Measurements from ENCODE around the gene ATOSA. TPM values are rescaled to one million over a fixed set of nuclear protein-coding genes. Genes with fewer than 3 reads are reported as not detected.

The ATOSA gene
- total RNA-seq, 1 donor from 2014 or later: 96.8 TPM

DNA sequence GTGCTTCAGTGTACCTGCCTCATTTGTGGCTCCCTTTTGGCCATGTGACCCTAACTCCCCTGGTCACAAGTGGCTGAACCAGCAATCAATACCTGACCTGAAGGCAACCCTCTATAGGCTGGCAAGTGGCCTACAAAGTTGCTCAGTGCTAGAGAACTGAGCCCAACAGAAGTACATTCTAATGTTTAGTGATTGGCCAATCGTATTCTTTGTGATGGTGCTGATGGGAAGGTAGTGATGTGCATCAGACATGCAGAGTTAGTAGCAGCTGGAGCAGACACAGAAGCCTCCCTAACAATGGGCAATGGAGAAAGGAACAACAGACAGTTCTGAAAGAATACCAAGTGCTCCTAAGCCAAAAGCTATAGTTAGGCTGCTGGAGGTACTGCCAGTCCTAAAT lies 10.4 kb upstream of the ATOSA start:
- no peak overlapping the region for H3K4me3 Mint-ChIP-seq
- intact Hi-C loops (cut with micrococcal nuclease): no loop called here
- H3K27ac Mint-ChIP-seq: no peak overlapping the region
- TF ChIP-seq, protein P1, sequence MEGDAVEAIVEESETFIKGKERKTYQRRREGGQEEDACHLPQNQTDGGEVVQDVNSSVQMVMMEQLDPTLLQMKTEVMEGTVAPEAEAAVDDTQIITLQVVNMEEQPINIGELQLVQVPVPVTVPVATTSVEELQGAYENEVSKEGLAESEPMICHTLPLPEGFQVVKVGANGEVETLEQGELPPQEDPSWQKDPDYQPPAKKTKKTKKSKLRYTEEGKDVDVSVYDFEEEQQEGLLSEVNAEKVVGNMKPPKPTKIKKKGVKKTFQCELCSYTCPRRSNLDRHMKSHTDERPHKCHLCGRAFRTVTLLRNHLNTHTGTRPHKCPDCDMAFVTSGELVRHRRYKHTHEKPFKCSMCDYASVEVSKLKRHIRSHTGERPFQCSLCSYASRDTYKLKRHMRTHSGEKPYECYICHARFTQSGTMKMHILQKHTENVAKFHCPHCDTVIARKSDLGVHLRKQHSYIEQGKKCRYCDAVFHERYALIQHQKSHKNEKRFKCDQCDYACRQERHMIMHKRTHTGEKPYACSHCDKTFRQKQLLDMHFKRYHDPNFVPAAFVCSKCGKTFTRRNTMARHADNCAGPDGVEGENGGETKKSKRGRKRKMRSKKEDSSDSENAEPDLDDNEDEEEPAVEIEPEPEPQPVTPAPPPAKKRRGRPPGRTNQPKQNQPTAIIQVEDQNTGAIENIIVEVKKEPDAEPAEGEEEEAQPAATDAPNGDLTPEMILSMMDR (IDR thresholded peaks at IDR 0.05): no peak
- ChIA-PET POLR2A (interaction anchor here (1.3 kb wide), 1 partner anchor 9 kb away, joined by 4 read pairs; no protein-coding TSS in a partner anchor), CTCF (no interaction called here)
- DNase-seq (no peak), ATAC-seq (ENCODE audit: low read depth) (no peak)
- no peaks in the 10 kb centered on the region for H3K9me3 Mint-ChIP-seq
- H3K36me3 Mint-ChIP-seq (ENCODE audit: low read depth): peaks cover 20% of the 10 kb centered on the region
- H3K27me3 Mint-ChIP-seq: no peaks in the 10 kb centered on the region
- H3K4me1 Mint-ChIP-seq: peaks cover 23% of the 10 kb centered on the region

GRCh38 chr15:52683580-52683979 lies 4.4 kb upstream of the ATOSA start:
- Mint-ChIP-seq H3K9me3 (no peaks in the 10 kb centered on the region), H3K4me3 (peak overlapping the region; percentile 77), H3K27me3 (no peaks in the 10 kb centered on the region), H3K4me1 (peaks cover 72% of the 10 kb centered on the region), H3K36me3 (ENCODE audit: low read depth) (peaks cover 14% of the 10 kb centered on the region), H3K27ac (peak overlapping the region; percentile 98)
- ChIA-PET POLR2A (interaction anchor here (0.5 to 3.5 kb wide), 8 partner anchors 9 to 504 kb away, joined by 3 to 22 read pairs (median 4); no protein-coding TSS in a partner anchor), CTCF (interaction anchor here (0.8 to 1.5 kb wide), 4 partner anchors 26 to 429 kb away, joined by 3 to 4 read pairs (median 4); no protein-coding TSS in a partner anchor)
- TF ChIP-seq, protein P1 (IDR thresholded peaks at IDR 0.05): no peak
- intact Hi-C loops (cut with micrococcal nuclease): loop anchor here (1.0 to 5.0 kb wide), 4 partner anchors 26 to 951 kb away; no protein-coding TSS in a partner anchor
- no peak for DNase-seq
- ATAC-seq (ENCODE audit: low read depth): peak; percentile 52

DNA sequence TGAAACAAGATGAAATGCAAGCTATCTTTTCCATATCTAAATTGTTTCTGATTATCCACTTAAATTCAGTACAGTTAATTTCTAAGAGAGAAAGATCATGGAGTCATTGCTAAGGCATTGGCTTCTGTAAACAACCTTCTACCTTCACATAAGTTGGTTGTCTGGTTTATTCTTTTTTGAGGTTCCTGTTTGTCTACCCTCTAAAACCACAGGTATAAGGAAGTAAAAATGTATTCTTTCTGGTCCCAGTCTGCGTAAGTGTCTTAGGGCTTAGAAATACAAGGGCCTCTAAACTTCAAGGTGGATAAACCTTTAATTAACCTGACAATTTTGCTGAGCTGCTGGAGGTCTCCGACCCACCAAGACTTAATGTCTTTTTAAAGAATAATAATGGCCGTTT lies 3.6 kb upstream of the ATOSA start:
- peaks cover 76% of the 10 kb centered on the region for H3K4me1 Mint-ChIP-seq
- ChIA-PET CTCF (interaction anchor here (0.8 to 1.5 kb wide), 2 partner anchors 27 to 47 kb away, joined by 4 read pairs; no protein-coding TSS in a partner anchor), POLR2A (interaction anchor here (0.5 to 3.5 kb wide), 8 partner anchors 9 to 504 kb away, joined by 3 to 22 read pairs (median 4); no protein-coding TSS in a partner anchor)
- peak overlapping the region; percentile 98 for H3K27ac Mint-ChIP-seq
- no peaks in the 10 kb centered on the region for H3K9me3 Mint-ChIP-seq
- DNase-seq (no peak), ATAC-seq (ENCODE audit: low read depth) (peak; percentile 9)
- intact Hi-C loops (cut with micrococcal nuclease): loop anchor here (1.0 to 5.0 kb wide), 4 partner anchors 27 to 950 kb away; no protein-coding TSS in a partner anchor
- H3K27me3 Mint-ChIP-seq: no peaks in the 10 kb centered on the region
- H3K36me3 Mint-ChIP-seq (ENCODE audit: low read depth): peaks cover 16% of the 10 kb centered on the region
- H3K4me3 Mint-ChIP-seq: peak overlapping the region; percentile 64
- TF ChIP-seq, protein P1 (IDR thresholded peaks at IDR 0.05): no peak

DNA sequence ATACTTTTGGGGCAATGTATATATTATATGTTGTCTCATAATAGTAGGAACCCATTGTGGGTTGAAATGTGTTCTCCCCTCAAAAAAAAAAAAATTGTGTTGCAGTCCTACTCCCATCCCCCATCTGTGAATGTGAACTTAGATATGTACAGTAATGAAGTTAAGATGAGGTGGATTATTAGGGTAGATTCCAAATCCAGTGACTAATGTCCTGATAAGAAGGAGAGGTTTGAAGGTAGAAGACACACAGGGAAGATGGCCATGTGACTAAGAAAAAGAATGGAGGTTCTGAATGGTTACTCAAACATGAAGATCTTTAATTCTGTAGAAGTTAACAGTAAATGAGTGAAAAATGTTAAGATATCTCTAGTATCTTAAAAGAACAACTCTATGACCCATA lies 3.0 kb upstream of the ATOSA start:
- ATAC-seq (ENCODE audit: low read depth) (no peak), DNase-seq (no peak)
- intact Hi-C loops (cut with micrococcal nuclease): loop anchor here (2.0 to 5.0 kb wide), 2 partner anchors 449 to 950 kb away; no protein-coding TSS in a partner anchor
- CTCF ChIA-PET: interaction anchor here (0.6 to 1.5 kb wide), 3 partner anchors 9 to 48 kb away, joined by 3 to 4 read pairs (median 3); no protein-coding TSS in a partner anchor
- Mint-ChIP-seq H3K4me1 (peaks cover 80% of the 10 kb centered on the region), H3K4me3 (peak overlapping the region; percentile 13), H3K9me3 (no peaks in the 10 kb centered on the region), H3K27me3 (no peaks in the 10 kb centered on the region), H3K27ac (peak overlapping the region; percentile 98), H3K36me3 (ENCODE audit: low read depth) (peaks cover 20% of the 10 kb centered on the region)
- POLR2A ChIA-PET: interaction anchor here (0.6 to 3.5 kb wide), 5 partner anchors 27 to 447 kb away, joined by 3 to 22 read pairs (median 5); no protein-coding TSS in a partner anchor
- TF ChIP-seq, protein P1 (IDR thresholded peaks at IDR 0.05): no peak

DNA sequence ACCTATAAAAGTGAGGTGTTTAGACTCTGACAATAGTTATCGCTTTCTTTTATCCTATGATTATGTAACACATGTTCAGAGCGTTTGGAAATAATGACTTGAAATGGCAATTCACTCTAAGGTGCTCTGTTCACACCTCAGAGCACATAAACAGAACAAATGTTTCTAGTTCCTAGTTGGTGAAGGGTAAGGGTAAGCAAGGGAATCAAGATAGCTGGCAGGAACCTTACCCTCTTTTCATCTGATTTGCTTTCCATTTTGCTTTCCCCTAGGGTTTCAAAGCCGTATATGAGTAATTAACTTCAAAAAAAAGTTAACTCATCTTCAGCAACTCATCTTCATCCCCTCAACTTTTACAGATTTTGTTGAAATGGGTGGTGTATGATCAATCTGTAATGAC lies 2.3 kb upstream of the ATOSA start:
- POLR2A ChIA-PET: interaction anchor here (0.7 to 3.5 kb wide), 6 partner anchors 8 to 448 kb away, joined by 3 to 37 read pairs (median 16); no protein-coding TSS in a partner anchor

More for the DNA sequence above, 2.3 kb upstream of the ATOSA start:
- intact Hi-C loops (cut with micrococcal nuclease): loop anchor here (5.0 kb wide), 1 partner anchor 949 kb away; no protein-coding TSS in a partner anchor
- no peak for DNase-seq
- peaks cover 24% of the 10 kb centered on the region for H3K36me3 Mint-ChIP-seq (ENCODE audit: low read depth)
- no peak for ATAC-seq (ENCODE audit: low read depth)
- peaks cover 83% of the 10 kb centered on the region for H3K4me1 Mint-ChIP-seq
- TF ChIP-seq, protein P1 (IDR thresholded peaks at IDR 0.05): no peak
- H3K4me3 Mint-ChIP-seq: peak overlapping the region; percentile 32
- H3K27ac Mint-ChIP-seq: peak overlapping the region; percentile 98
- no peaks in the 10 kb centered on the region for H3K27me3 Mint-ChIP-seq
- CTCF ChIA-PET: interaction anchor here (1.0 kb wide), 1 partner anchor 49 kb away, joined by 3 read pairs; no protein-coding TSS in a partner anchor
- no peaks in the 10 kb centered on the region for H3K9me3 Mint-ChIP-seq
